ENCODE results near the gene ZNHIT2.

Gene ZNHIT2

GRCh38 chr11:65134240-65134951, 16.9 kb upstream of the ZNHIT2 start, which contains the start of gene SYVN1:
TSS of gene SYVN1 (minus strand) at chr11:65134519. CDS start at chr11:65133601, 918 bp downstream.
- DNase-seq (ENCODE audit: low spot score) = peak; percentile 89

GRCh38 chr11:65133724-65134123, 16.2 kb upstream of the ZNHIT2 start:
- DNase-seq (ENCODE audit: low spot score) = no peak

- DNase-seq (ENCODE audit: low spot score) = no peak
Measured at GRCh38 chr11:65132988-65133700, 15.6 kb upstream of the ZNHIT2 start.

- DNase-seq (ENCODE audit: low spot score) = no peak
Measured at GRCh38 chr11:65132238-65132987, 14.9 kb upstream of the ZNHIT2 start.

GRCh38 chr11:65131895-65132237, 14.4 kb upstream of the ZNHIT2 start:
- DNase-seq (ENCODE audit: low spot score) = no peak

GRCh38 chr11:65131417-65131776, 13.9 kb upstream of the ZNHIT2 start:
- no peak for DNase-seq (ENCODE audit: low spot score)

- no peak for DNase-seq (ENCODE audit: low spot score)
Measured at GRCh38 chr11:65130631-65131416, 13.3 kb upstream of the ZNHIT2 start.

GRCh38 chr11:65129649-65130441, 12.3 kb upstream of the ZNHIT2 start:
- DNase-seq (ENCODE audit: low spot score) = no peak

- no peak for DNase-seq (ENCODE audit: low spot score)
Measured at GRCh38 chr11:65128182-65129145, 11.0 kb upstream of the ZNHIT2 start.

GRCh38 chr11:65127473-65128181, 10.1 kb upstream of the ZNHIT2 start:
- no peak for DNase-seq (ENCODE audit: low spot score)

- no peak for DNase-seq (ENCODE audit: low spot score)
Measured at GRCh38 chr11:65126624-65127274, 9.2 kb upstream of the ZNHIT2 start.

- DNase-seq (ENCODE audit: low spot score) = no peak
Measured at GRCh38 chr11:65125197-65126056, 7.9 kb upstream of the ZNHIT2 start.

GRCh38 chr11:65124480-65125196, 7.1 kb upstream of the ZNHIT2 start:
- DNase-seq (ENCODE audit: low spot score) = no peak

GRCh38 chr11:65121865-65122696, 4.6 kb upstream of the ZNHIT2 start, which contains the start of the genes FAU and MRPL49:
TSS of gene FAU (minus strand) at chr11:65122134. CDS start at chr11:65121813, 321 bp downstream.
TSS of gene MRPL49 (plus strand) at chr11:65122321. CDS start at chr11:65122347, 26 bp downstream.
- DNase-seq (ENCODE audit: low spot score) = peak; percentile 93

GRCh38 chr11:65121447-65121864, 4.0 kb upstream of the ZNHIT2 start:
- no peak for DNase-seq (ENCODE audit: low spot score)

- DNase-seq (ENCODE audit: low spot score) = no peak
Measured at GRCh38 chr11:65120831-65121230, 3.3 kb upstream of the ZNHIT2 start.

Data from globus pallidus (tissue), 1 donor.